ENCODE measurements around the gene UROC1. TPM values are rescaled to one million over a fixed set of nuclear protein-coding genes. Genes with fewer than 3 reads are reported as not detected.

The UROC1 gene
- total RNA-seq, 1 experiment from 2014 or later, result not detected

DNA sequence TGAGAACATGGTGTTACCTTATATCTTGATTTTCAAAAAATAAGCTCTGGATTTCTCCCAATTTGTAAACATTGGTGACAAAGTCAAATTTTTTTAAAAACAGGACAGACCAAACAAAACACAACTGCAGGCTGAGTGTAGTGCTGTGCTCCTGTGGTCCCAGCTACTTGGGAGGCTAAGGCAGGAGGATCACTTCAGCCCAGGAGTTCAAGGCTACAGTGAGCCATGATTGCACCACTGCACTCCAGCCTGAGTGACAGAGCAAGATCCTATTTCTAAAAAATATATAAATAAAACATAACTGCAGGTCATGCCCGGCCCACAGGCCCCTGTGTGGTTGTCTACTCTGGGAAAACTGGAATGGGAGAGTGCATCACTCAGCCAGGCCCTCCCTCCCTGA, 37.9 kb downstream of the UROC1 start:
- no peaks in the 10 kb centered on the region for H3K27me3 ChIP-seq (replicated peaks; ENCODE audit: control insufficient read depth, insufficient read depth, low read length)
- ChIA-PET CTCF (no interaction called here), POLR2A (no interaction called here)
- no peak overlapping the region for H3K4me3 ChIP-seq (ENCODE audit: low read depth, low read length)
- Mint-ChIP-seq H3K4me3 (ENCODE audit: unreplicated experiment) (no peak overlapping the region), H3K36me3 (ENCODE audit: insufficient read depth, unreplicated experiment) (no peaks in the 10 kb centered on the region), H3K27ac (ENCODE audit: unreplicated experiment) (no peak overlapping the region), H3K4me1 (ENCODE audit: low read depth, unreplicated experiment) (no peaks in the 10 kb centered on the region), H3K27me3 (ENCODE audit: insufficient read depth, unreplicated experiment) (no peaks in the 10 kb centered on the region), H3K9me3 (ENCODE audit: unreplicated experiment) (no peaks in the 10 kb centered on the region)
- TF ChIP-seq, protein P1, sequence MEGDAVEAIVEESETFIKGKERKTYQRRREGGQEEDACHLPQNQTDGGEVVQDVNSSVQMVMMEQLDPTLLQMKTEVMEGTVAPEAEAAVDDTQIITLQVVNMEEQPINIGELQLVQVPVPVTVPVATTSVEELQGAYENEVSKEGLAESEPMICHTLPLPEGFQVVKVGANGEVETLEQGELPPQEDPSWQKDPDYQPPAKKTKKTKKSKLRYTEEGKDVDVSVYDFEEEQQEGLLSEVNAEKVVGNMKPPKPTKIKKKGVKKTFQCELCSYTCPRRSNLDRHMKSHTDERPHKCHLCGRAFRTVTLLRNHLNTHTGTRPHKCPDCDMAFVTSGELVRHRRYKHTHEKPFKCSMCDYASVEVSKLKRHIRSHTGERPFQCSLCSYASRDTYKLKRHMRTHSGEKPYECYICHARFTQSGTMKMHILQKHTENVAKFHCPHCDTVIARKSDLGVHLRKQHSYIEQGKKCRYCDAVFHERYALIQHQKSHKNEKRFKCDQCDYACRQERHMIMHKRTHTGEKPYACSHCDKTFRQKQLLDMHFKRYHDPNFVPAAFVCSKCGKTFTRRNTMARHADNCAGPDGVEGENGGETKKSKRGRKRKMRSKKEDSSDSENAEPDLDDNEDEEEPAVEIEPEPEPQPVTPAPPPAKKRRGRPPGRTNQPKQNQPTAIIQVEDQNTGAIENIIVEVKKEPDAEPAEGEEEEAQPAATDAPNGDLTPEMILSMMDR (IDR thresholded peaks at IDR 0.05; ENCODE audit: insufficient read depth in 1 of 2, low read depth in 1 of 2, low read length in 1 of 2, severe bottlenecking in 1 of 2, unreplicated experiment in 1 of 2), result no peak
- DNase-seq, result no peak
- no peaks in the 10 kb centered on the region for H3K9me3 ChIP-seq
- BruUV-seq (replicated peaks), result no TSS peak
- intact Hi-C loops (cut with micrococcal nuclease; ENCODE audit: unreplicated experiment), result loop anchor here (10.0 kb wide), 1 partner anchor 215 kb away; no protein-coding TSS in a partner anchor
- H3K4me1 ChIP-seq, result no peaks in the 10 kb centered on the region
- H3K36me3 ChIP-seq (ENCODE audit: control insufficient read depth, insufficient read depth, low read length), result no peaks in the 10 kb centered on the region

DNA sequence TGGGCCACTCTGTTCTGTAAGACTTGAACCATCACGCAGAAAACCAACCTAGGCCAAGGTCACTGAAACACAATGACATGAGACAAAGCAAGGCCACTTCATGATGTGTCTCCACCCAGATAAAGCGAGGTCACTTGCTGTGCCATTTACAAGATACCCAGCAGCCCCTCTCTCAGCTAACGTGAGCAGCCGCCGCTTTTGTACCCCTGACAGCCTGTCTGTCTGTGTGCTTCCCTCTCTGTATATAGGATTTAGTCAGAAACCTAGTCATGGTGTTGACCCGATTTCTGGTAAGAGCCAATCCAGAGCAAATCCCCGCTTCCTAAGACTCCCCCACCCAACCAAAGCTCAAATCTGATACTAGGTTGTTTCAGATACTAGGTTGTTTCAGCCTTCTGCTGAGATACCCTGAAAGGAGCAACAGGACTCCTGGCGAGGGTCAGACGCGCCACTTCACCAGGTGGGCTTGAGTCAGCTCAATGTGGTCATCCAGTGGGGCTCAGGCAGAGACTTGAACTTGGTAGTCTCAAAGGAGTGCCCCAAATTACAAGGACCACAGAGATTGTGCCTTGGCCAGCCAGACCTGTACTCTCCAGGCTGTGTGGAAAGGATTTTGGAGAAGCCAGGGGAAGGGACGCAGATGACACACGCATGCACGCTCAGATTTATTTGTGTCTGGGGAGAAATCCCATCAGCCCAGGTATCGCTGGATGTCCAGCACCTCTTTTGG, 38.8 kb downstream of the UROC1 start:
- Histone ChIP-seq H3K4me3 (ENCODE audit: low read depth, low read length) (no peak overlapping the region), H3K4me1 (peaks cover 4% of the 10 kb centered on the region), H3K36me3 (ENCODE audit: control insufficient read depth, insufficient read depth, low read length) (no peaks in the 10 kb centered on the region; the same call in 1 of the 2 replicates), H3K27me3 (replicated peaks; ENCODE audit: control insufficient read depth, insufficient read depth, low read length) (no peaks in the 10 kb centered on the region), H3K9me3 (no peaks in the 10 kb centered on the region)
- no peak for DNase-seq
- ChIA-PET POLR2A (no interaction called here), CTCF (no interaction called here)
- H3K27me3 Mint-ChIP-seq (ENCODE audit: insufficient read depth, unreplicated experiment), result no peaks in the 10 kb centered on the region
- TF ChIP-seq, protein P1 (IDR thresholded peaks at IDR 0.05; ENCODE audit: insufficient read depth in 1 of 2, low read depth in 1 of 2, low read length in 1 of 2, severe bottlenecking in 1 of 2, unreplicated experiment in 1 of 2), result no peak
- H3K9me3 Mint-ChIP-seq (ENCODE audit: unreplicated experiment), result no peaks in the 10 kb centered on the region
- no peak overlapping the region for H3K27ac Mint-ChIP-seq (ENCODE audit: unreplicated experiment)
- no TSS peak for BruUV-seq (replicated peaks)
- peaks cover 3% of the 10 kb centered on the region for H3K4me1 Mint-ChIP-seq (ENCODE audit: low read depth, unreplicated experiment)
- H3K4me3 Mint-ChIP-seq (ENCODE audit: unreplicated experiment), result no peak overlapping the region
- H3K36me3 Mint-ChIP-seq (ENCODE audit: insufficient read depth, unreplicated experiment), result peaks cover 6% of the 10 kb centered on the region
- intact Hi-C loops (cut with micrococcal nuclease; ENCODE audit: unreplicated experiment), result loop anchor here (10.0 kb wide), 1 partner anchor 214 kb away; no protein-coding TSS in a partner anchor

DNA sequence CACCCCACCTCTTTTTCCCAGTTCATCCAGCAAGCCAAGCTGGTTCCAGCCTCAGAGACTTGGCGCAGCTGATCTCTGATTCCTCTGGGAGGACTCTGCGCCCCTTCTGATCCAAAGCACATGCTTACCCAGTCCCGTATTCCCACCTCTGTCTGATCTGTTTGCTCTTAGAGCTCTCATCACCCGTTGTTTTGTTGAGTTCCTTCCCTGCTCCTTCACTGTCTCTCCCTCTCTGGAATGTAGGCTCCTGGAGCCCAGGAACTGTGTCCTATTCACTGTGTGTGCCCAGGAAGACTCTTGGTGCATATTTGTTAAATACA, 40.6 kb downstream of the UROC1 start:
- peaks cover 22% of the 10 kb centered on the region for H3K36me3 Mint-ChIP-seq (ENCODE audit: insufficient read depth, unreplicated experiment)
- H3K27ac Mint-ChIP-seq (ENCODE audit: unreplicated experiment), result peak overlapping the region; percentile 69
- H3K27me3 ChIP-seq (replicated peaks; ENCODE audit: control insufficient read depth, insufficient read depth, low read length), result no peaks in the 10 kb centered on the region
- H3K4me3 ChIP-seq (ENCODE audit: low read depth, low read length), result no peak overlapping the region
- ChIA-PET POLR2A (interaction anchor here (0.6 kb wide), 2 partner anchors 46 to 84 kb away, joined by 3 to 4 read pairs; no protein-coding TSS in a partner anchor), CTCF (interaction anchor here (0.6 kb wide), 1 partner anchor 14 kb away, joined by 3 read pairs; no protein-coding TSS in a partner anchor)
- no peaks in the 10 kb centered on the region for H3K27me3 Mint-ChIP-seq (ENCODE audit: insufficient read depth, unreplicated experiment)
- H3K4me1 Mint-ChIP-seq (ENCODE audit: low read depth, unreplicated experiment), result peaks cover 20% of the 10 kb centered on the region
- TF ChIP-seq, protein P1 (IDR thresholded peaks at IDR 0.05; ENCODE audit: insufficient read depth in 1 of 2, low read depth in 1 of 2, low read length in 1 of 2, severe bottlenecking in 1 of 2, unreplicated experiment in 1 of 2), result no peak
- H3K9me3 ChIP-seq, result no peaks in the 10 kb centered on the region
- DNase-seq, result peak in 1 of 2 experiments; percentile 30
- no peaks in the 10 kb centered on the region; the same call in 1 of the 2 replicates for H3K36me3 ChIP-seq (ENCODE audit: control insufficient read depth, insufficient read depth, low read length)
- BruUV-seq (replicated peaks), result no TSS peak
- H3K4me3 Mint-ChIP-seq (ENCODE audit: unreplicated experiment), result peak overlapping the region; percentile 75
- H3K9me3 Mint-ChIP-seq (ENCODE audit: unreplicated experiment), result no peaks in the 10 kb centered on the region
- intact Hi-C loops (cut with micrococcal nuclease; ENCODE audit: unreplicated experiment), result loop anchor here (10.0 kb wide), 1 partner anchor 212 kb away; no protein-coding TSS in a partner anchor
- peaks cover 17% of the 10 kb centered on the region for H3K4me1 ChIP-seq

Data from Caco-2 (cell line).